Loucy (cell line): Measurements from ENCODE around the gene ADAM22.

ENCODE experiments used
- H2AFZ ChIP-seq: fragments of 200-600 bp; sonication (generic); 2 replicates; pipeline ENCODE4 v1.6.0; 2016; ENCODE audit warnings: antibody characterized with exemption, mild to moderate bottlenecking, low read length, moderate library complexity
- H3F3A ChIP-seq: fragments of 200-600 bp; 2 replicates; pipeline ENCODE4 v1.6.0; 2016; ENCODE audit warnings: antibody characterized with exemption, low read depth, mild to moderate bottlenecking
- H3K27me3 ChIP-seq: fragments of 200-600 bp; sonication (generic); 2 replicates; pipeline ENCODE4 v1.6.1; 2014; ENCODE audit warnings: low read length, mild to moderate bottlenecking; ENCODE audit not compliant: insufficient read depth, poor library complexity, severe bottlenecking
- H3K36me3 ChIP-seq: fragments of 200-600 bp; sonication (generic); 2 replicates; pipeline ENCODE4 v1.6.1; 2016; ENCODE audit warnings: low read length; ENCODE audit not compliant: insufficient read depth
- H3K4me1 ChIP-seq: fragments of 200-600 bp; sonication (generic); 2 replicates; pipeline ENCODE4 v1.5.1; 2014; ENCODE audit warnings: low read length, mild to moderate bottlenecking; ENCODE audit not compliant: insufficient read depth, poor library complexity, severe bottlenecking
- H3K4me2 ChIP-seq: fragments of 200-600 bp; sonication (generic); 2 replicates; pipeline ENCODE4 v1.6.0; 2014; ENCODE audit warnings: antibody characterized with exemption, low read length, low read depth, mild to moderate bottlenecking; ENCODE audit not compliant: poor library complexity, severe bottlenecking
- H3K4me3 ChIP-seq: fragments of 200-600 bp; sonication (generic); 2 replicates; pipeline ENCODE4 v1.5.1; 2014; ENCODE audit warnings: low read length, mild to moderate bottlenecking, mixed read lengths; ENCODE audit not compliant: poor library complexity, severe bottlenecking
- H3K79me2 ChIP-seq: fragments of 200-600 bp; sonication (generic); 2 replicates; pipeline ENCODE4 v1.6.1; 2014; ENCODE audit warnings: low read length; ENCODE audit not compliant: insufficient read depth
- H3K9ac ChIP-seq: fragments of 200-600 bp; sonication (generic); 2 replicates; pipeline ENCODE4 v1.6.0; 2014; ENCODE audit warnings: mild to moderate bottlenecking, low read depth, low read length, moderate library complexity; ENCODE audit not compliant: poor library complexity, severe bottlenecking
- H3K9me2 ChIP-seq: fragments of 200-600 bp; sonication (generic); replicated peaks from 2 replicates; pipeline ENCODE4 v1.6.1; 2016; ENCODE audit warnings: low read depth, low read length, mixed read lengths
- H3K9me3 ChIP-seq: fragments of 200-600 bp; sonication (generic); 2 replicates; pipeline ENCODE4 v1.6.1; 2014; ENCODE audit warnings: mild to moderate bottlenecking, antibody characterized with exemption, low read length, low read depth; ENCODE audit not compliant: insufficient read depth
- H4K20me1 ChIP-seq: fragments of 200-600 bp; sonication (generic); 2 replicates; pipeline ENCODE4 v1.6.0; 2014; ENCODE audit warnings: antibody characterized with exemption, low read length, mild to moderate bottlenecking; ENCODE audit not compliant: insufficient read depth, poor library complexity, severe bottlenecking
- CTCF ChIP-seq: fragments of 200-600 bp; sonication (generic); conservative IDR thresholded peaks from 2 replicates; pipeline ENCODE4 v1.5.1; 2014; ENCODE audit warnings: mild to moderate bottlenecking, antibody characterized with exemption, low read length
- EZH2phosphoT487 ChIP-seq: fragments of 200-600 bp; IDR thresholded peaks from 2 replicates; pipeline ENCODE4 v1.6.1; 2018; ENCODE audit warnings: antibody characterized with exemption, mild to moderate bottlenecking, moderate library complexity, borderline replicate concordance

The ADAM22 gene

GRCh38 chr7:88121335-88121734 lies 187.3 kb downstream of the ADAM22 start:
- Histone ChIP-seq H3K4me3 (no peak overlapping the region), H3K4me1 (no peaks in the 10 kb centered on the region), H3K4me2 (no peak overlapping the region), H3K9me3 (no peaks in the 10 kb centered on the region), H3F3A (no peaks in the 10 kb centered on the region), H2AFZ (no peak overlapping the region), H3K9ac (no peak overlapping the region), H3K27me3 (no peaks in the 10 kb centered on the region), H3K9me2 (no peaks in the 10 kb centered on the region), H4K20me1 (no peaks in the 10 kb centered on the region), H3K79me2 (no peaks in the 10 kb centered on the region), H3K36me3 (peaks cover 3% of the 10 kb centered on the region; the same call in 1 of the 2 replicates)
- TF ChIP-seq CTCF (no peak), EZH2phosphoT487 (no peak)

- Histone ChIP-seq H3K9me3 (no peaks in the 10 kb centered on the region), H3K27me3 (no peaks in the 10 kb centered on the region), H3K4me1 (no peaks in the 10 kb centered on the region), H4K20me1 (no peaks in the 10 kb centered on the region), H3K9ac (no peak overlapping the region), H3K36me3 (no peaks in the 10 kb centered on the region), H3K4me2 (no peak overlapping the region), H3K9me2 (no peaks in the 10 kb centered on the region), H3F3A (no peaks in the 10 kb centered on the region), H3K79me2 (no peaks in the 10 kb centered on the region), H2AFZ (no peak overlapping the region), H3K4me3 (no peak overlapping the region)
- TF ChIP-seq CTCF = no peak
- TF ChIP-seq EZH2phosphoT487 = no peak
These were observed 193.7 kb downstream of the ADAM22 start for GRCh38 chr7:88127637-88128290.

- Histone ChIP-seq H3F3A (no peaks in the 10 kb centered on the region), H3K79me2 (no peaks in the 10 kb centered on the region), H2AFZ (no peak overlapping the region), H3K9me3 (no peaks in the 10 kb centered on the region), H3K27me3 (no peaks in the 10 kb centered on the region), H3K9me2 (no peaks in the 10 kb centered on the region), H3K4me1 (no peaks in the 10 kb centered on the region), H3K4me3 (no peak overlapping the region), H3K9ac (no peak overlapping the region), H4K20me1 (no peaks in the 10 kb centered on the region), H3K4me2 (no peak overlapping the region), H3K36me3 (no peaks in the 10 kb centered on the region)
- TF ChIP-seq CTCF (no peak), EZH2phosphoT487 (no peak)
These were observed 198.7 kb downstream of the ADAM22 start for GRCh38 chr7:88132725-88133124.
